CD4-positive, alpha-beta T cell treated with Interleukin-15 for 1 hour (primary cell): ENCODE measurements around the gene NSMF.
"Not testable (repeated sequence)": the region's sequence is repeated elsewhere in the genome, so short reads cannot be mapped to it uniquely, and the experiment has no call there.

Experiments used
- DNase-seq: peaks from one replicate; pipeline ENCODE4 v3.0.0-alpha.2; 2020

NSMF gene

DNA sequence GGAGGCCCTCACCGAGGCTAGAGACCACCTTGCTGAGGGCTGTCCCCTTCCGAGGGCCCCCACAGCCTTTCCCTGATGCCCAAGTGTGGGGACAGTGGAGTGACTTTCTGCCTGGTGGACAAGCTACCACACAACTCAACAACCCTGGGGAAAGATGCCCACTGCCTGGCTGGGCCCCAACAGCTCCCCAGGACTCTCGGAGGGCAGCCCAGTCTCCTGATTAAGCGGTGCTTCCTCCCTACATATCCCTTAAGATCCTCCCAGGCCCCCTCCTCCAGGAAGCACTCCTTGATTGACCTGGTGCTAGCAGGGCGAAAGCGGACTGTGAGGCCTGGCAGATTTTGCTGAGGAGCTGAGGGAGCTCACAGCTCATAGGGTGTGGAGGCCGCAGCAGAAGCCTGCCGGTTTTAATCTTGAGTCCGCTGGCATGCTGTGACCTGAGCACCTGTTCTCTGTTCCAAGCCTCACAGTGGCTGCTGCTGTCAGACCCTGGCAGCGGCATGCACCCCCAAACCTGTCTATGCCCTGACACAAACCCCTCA lies 2.2 kb downstream of the NSMF start:
- no peak for DNase-seq

DNA sequence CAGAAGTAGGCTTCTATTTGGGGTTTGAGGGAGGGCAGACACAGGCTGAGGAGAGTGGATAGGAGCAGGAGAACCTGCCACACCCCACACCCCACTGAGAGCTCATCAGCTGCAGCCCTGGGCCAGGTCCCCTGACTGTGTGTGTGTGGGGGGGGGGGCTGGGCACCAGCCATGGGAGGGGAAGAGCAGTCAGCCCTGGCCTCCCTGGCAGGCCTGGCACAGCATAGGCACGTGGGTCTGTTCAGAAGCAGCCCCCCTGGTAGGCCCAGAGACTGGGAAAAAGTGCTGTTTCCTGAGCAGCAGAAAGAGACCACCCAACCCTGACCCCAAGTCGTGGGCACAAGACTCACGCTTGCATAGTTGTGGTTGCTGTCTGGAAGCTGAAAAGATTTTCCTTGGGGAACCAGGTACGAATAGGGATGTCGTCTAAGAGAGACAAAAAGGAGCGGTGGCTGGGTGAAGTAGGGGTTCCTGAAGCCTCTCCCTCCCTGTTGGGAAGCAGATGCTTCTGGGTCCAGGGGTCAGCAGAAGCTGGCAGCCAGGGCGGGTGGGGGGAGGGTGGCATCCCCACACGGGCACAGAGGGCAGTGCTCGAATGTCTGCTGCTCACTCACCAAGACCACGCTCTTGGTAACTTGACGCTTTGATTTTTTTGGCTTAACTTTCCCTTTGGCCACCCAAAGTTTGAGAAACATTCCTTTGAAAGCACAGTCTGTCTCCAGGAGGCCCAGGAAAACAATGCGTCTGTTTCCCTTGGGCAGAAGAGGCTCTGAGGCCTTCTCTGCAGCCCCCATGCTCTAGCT lies 2.9 kb downstream of the NSMF start:
- no peak for DNase-seq

DNA sequence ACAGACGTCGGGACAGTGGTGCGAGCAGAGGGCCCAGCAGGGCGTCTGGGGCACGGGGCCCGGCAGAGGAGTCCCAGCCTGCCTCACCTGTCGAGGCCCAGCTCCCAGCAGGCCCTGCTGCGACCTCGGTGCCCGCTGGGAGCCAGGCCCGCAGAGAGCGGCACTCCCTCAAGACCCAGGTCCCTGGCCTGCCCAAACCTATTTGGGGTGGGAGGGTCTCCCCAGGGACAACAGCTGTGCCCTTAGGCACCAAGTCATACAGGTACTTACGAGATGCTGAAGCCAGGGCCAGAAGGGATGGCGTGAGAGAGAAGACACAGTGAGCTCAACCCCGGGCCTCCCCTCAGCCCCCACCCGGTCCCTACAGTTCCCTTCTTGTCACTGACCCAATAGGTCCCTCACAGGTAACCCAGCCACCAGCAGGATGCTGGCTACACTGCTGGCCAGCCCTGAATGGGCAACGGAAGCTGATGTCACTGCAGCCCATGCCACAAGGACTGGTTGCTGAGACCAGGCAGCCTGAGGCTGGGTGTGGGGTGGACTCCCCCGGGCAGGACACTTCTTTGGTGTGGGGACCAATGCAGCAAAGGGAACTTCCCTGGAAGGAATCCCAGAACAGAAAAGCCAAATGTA lies 3.7 kb downstream of the NSMF start:
- no peak for DNase-seq

DNA sequence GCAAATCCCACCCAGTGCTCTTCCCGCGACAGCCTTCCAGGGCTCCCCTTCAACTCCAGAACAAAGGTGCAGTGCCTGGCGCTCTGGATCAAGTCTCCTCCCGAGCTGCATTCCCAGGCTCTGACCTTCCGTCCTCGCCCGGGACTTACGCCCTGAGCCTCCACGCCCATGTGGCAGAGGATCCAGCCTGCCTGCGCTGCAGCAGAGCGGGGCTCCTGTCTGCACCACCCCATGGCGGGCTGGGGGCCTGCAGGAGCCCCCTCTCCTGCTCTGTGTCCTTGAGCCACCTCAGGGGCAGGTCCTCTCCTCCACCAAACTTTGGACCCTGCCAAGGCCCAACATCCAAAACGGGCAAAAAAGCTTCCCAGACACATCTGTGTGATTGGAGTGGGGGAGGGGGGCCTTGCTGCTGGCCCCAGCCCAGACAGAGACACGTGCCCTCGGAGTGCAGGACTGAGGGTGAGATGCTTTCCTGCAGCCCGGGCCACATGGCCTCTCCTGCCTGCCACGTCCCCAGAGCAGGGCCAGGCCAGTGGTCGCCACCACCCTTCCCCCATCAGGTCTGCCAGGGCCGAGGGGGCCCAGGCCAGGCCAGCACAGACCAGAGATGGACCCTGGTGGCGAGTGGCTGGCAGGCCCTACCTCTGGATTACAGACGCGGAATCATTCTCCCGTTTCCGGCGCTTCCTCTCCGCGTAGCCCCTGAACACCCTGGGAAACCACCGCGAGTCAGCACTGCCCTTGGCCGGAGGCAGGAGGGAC lies 4.4 kb downstream of the NSMF start:
- no peak for DNase-seq

DNA sequence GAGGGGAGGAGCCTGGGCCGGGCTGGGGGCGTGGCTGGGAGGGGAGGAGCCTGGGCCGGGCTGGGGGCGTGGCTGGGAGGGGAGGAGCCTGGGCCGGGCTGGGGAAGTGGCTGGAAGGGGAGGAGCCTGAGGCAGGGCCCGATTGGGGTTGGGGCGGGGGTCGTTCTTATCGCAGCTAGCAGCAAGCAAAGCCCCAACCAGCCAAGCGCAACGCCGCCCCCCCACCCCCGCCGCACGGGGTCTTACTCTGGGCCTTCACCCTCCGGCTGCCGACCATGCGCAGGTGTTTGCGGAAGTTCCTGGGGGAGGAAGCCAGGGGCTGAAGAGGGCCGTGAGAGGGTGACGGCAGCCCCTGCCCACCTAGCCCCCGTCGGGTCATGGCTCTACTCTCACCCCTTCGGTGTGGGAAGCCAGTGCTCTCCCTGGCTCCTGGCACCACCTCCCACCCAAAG lies 5.0 kb downstream of the NSMF start:
- DNase-seq: peak; percentile 62

DNA sequence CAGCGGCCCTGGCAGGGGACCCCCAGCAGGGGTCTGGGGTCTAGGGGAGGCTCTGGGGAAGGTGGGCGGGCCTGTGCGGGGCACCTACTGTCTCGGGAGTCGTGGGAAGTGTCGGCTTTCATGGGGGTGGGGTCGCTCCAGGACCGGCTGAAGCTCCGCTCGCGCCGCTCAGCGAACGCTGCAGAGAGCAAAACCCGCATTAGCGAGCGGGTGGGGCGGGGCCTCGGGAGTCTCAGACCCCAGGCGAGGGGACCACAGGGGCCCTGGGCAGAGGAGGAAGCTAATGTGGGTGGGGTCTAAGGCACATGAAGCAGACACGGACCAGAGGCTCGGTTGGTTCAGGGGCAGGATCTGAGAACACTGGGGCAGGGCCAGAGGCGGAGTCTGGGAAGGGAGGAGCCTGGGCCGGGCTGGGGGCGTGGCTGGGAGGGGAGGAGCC lies 5.5 kb downstream of the NSMF start:
- peak; percentile 81 for DNase-seq

DNA sequence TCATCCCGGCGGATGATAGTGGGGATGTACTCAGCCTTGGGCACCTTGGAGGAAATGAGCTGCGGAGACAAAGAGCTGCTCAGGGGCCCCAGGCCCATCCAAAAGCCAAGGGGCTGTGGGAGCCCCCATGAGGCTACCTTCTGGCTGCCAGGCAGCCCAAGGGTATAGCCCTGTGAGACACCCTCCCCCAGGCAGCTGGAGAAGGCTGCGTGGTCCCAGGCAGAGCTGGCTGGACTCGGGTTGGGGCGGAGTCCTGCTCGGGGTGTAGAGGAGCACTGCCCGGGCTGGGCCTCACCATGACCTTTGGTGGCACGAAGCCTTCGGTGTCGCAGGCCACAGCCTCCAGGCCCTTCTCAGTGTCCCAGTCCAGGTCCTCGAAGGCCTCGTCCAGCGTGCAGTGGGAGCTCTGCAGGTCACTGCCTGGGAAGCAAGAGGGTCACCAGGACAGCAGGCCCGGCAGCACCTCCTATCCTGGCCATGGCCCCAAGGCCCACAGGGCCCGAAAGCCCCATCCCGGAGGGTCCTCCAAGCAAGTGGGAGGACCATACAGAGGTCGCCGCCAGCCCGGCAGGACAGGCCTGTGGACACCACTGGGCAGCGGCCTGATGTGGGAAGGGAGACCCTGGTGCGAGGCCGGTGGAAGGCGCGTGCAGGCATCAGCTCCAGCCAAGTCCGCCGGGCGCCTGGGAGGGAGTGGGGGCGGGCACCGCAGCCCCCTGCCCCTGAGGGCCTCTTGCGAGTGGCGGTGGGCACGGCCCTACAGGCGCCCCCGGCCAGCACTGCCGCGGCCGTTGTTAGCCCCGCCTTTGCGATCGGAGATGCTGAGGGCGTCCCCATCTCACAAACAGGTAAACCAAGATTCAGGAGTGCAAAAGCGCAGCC lies 6.1 kb downstream of the NSMF start:
- DNase-seq: no peak

DNA sequence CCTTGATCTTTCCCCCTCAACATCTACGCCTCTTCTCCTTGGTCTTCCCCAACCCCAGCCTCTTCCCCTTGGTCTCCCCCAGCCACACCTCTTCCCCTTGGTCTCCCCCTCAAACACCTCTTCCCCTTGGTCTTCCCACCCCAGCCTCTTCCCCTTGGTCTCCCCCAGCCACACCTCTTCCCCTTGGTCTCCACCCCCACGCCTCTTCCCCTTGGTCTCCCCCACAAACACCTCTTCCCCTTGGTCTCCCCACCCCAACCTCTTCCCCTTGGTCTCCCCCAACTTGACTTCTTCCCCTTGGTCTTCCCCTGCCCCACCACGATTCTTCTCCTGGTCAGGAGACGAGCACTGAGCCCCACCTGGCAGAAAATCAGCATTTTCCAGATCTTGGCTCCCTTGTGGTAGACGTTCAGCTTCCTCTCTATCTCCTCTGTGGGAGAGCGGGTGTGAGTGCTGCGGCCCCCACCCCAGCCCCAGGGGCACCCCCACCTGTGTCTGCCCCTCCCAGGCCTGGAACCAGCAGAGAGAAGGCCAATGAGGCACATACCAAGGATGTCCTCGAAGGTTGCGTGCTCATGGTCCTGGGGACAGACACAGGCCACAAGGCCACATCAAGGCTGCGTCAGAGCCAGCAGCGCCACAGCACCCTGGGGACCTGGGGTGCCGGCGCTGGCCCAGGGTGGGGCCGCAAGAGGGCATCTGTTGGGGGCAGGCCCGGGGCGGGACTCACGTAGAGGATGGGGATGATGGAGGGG lies 7.0 kb downstream of the NSMF start:
- DNase-seq: no peak

DNA sequence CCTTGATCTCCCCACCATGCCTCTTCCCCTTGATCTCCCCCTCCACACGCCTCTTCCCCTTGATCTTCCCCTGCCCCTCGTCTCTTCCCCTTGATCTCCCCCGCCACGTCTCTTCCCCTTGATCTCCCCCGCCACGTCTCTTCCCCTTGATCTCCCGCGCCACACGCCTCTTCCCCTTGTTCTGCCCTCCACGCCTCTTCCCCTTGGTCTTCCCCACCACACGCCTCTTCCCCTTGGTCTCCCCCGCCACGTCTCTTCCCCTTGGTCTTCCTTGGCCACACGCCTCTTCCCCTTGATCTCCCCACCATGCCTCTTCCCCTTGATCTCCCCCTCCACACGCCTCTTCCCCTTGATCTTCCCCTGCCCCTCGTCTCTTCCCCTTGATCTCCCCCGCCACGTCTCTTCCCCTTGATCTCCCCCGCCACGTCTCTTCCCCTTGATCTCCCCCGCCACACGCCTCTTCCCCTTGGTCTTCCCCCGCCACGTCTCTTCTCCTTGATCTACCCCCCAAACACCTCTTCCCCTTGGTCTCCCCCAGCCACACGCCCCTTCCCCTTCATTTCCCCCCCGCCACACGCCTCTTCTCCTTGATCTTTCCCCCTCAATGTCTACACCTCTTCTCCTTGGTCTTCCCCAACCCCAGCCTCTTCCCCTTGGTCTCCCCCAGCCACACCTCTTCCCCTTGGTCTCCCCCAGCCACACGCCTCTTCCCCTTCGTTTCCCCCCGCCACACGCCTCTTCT lies 7.7 kb downstream of the NSMF start:
- not testable (repeated sequence) for DNase-seq

DNA sequence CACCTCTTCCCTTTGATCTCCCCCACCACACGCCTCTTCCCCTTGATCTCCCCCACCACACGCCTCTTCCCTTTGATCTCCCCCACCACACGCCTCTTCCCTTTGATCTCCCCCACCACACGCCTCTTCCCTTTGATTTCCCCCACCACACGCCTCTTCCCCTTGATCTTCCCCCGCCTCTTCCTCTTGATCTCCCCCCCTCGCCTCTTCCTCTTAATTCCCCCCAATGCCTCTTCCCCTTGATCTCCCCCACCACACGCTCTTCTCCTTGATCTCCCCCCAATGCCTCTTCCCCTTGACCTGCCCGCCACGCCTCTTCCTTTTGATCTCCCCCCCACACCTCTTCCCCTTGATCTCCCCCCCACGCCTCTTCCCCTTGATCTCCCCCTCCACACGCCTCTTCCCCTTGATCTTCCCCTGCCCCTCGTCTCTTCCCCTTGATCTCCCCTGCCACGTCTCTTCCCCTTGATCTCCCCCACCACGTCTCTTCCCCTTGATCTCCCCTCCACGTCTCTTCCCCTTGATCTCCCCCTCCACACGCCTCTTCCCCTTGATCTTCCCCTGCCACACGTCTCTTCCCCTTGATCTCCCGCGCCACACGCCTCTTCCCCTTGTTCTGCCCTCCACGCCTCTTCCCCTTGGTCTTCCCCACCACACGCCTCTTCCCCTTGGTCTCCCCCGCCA lies 8.5 kb downstream of the NSMF start:
- DNase-seq: peak; percentile 67

DNA sequence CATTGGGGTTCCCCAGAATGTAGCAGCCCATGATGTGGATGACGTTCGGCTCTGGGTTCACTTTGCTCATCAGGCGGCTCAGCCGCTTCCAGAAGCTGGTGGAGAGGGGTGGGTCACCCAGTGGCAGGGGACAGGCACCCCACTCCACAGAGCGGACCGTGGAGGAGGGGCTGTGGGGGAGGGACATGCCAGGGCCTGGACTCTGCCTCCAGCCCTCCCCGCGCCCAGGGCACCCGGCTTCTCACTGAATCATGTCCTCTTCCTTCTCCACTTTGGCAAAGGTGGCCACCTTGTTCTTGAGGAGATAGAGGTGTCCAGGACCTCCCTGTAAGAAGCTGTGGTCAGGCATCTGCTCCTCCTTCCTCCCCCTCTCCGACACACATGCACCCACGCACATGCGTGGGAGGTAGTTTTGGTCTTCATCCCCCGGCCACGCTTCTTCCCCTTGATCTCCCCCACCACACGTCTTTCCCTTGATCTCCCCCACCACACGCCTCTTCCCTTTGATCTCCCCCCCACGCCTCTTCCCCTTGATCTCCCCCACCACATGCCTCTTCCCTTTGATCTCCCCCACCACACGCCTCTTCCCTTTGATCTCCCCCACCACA lies 9.1 kb downstream of the NSMF start:
- peak; percentile 62 for DNase-seq

DNA sequence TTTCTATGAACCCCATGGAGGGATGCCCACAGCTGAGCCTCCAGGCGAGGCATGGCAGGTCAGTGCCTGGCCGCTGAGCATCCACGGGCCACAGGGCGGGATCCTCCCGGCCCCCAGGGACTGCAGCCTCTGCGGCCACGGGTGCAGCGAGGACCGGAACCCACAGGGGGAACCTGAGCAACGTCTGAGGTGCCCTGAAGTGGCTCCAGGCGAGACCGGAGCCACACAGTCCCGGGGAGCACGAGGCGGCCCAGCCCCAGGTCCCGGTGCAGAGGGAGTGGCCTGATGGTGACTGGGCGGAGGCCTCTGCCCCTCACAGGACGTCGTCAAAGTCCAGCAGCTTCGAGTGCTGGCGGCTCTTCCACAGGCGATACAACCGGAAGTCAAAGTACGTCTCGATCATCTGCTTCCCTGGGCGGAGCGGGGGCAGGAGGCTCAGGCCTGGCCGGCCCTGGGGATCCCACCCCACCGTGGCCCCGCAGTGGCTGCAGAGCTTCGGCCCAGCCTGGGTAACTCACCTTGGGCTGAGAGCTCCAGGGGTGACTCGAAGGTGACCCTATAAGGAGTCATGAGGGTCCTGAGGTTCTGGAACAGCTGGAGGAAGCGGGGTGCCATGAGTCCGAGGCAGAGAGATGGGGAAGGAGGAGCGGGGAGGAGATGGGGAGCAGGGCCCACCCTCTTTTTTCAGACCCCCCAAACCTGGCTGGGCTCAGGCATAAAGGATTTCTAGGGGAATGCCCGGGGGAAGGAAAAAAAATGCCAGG lies 9.9 kb downstream of the NSMF start:
- no peak for DNase-seq

DNA sequence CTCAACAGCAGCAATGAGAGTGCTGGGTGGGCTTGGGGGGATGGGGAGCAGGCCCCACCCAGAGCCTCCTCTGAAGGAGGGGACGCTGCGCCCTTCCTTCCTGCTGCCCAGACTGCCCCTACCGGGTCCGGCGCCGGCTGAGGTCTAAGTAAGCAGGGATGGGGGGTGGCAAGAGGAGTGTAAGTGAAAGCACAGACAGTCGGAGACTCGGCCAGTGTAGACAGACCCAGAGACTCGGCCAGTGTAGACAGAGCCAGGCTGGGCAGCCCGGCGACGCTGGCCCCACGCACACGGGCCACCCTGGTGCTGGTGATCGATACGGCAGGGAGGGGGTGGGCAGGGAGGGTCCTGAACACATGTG lies 10.6 kb downstream of the NSMF start:
- no peak for DNase-seq

DNA sequence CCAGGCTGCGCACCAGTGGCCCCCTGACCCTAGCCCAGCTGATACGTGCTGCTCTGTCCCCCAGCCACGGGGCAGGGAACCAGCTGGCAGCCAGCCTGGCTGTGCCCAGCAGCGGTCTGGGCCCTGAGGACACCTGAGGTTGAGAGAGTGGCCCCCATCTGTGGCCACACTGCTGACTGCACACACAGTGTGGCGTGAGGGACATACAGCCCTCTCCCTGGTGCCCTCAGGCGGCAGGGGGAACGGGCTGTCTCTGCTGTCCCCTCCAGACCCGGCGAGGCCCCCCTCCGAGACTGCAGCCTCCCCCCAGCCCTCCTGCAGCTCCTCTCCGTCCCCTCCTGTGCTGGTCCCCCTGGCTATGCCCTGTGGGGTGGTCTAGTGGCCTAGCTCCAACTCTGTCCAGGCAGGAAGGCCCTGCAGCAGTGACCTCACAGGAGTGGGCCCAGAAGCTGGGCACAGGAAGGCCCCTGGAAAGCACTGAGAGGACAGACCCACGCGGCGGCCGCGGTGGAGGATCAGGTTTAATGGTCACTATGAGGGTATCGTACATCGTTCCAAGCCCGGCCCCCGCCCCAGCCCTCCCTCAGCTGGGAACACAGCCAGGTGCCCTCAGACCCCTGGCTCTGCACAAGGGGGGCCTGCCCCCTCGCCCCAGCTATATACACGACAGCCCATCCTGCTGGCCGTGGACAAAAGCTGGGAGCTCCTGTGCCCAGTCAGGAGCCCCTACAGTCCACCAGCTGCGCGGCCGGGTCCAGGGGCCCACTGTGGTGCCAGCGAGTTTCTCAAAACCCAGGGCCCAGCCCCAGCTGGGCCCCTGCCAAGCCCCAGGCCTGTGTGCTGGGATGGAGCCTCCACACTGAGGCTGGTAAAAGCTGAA lies 11.2 kb downstream of the NSMF start:
- no peak for DNase-seq

DNA sequence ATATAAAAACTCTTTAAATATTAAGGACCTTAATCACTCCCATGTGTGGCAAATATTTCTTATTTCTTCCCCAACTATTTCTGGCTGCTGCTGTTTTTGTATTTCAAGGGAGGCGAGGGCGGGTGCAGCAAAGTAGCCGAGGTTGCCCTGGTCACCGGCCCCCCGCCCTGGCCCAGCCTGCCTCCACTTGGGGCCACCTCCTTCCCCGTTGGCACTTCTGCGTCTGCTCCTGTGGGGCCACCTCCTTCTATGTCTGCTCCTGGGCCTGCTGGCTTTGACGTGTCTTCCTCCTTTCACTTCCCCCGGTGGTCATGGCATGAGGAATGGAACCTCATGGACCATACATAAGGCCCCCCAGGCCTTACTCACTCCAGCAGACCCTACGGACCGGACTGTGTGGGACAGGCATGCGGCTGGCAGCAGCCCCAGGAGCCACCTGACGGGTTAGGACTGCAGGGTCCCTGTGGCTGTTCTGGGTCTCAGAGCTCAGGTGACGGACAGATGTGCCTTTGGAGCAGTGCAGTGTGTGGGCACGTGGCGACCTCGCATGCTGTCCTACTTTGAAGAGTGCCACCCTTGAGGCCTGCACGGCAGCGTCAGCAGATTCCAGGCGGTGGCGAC lies 12.2 kb downstream of the NSMF start:
- DNase-seq: peak; percentile 58

DNA sequence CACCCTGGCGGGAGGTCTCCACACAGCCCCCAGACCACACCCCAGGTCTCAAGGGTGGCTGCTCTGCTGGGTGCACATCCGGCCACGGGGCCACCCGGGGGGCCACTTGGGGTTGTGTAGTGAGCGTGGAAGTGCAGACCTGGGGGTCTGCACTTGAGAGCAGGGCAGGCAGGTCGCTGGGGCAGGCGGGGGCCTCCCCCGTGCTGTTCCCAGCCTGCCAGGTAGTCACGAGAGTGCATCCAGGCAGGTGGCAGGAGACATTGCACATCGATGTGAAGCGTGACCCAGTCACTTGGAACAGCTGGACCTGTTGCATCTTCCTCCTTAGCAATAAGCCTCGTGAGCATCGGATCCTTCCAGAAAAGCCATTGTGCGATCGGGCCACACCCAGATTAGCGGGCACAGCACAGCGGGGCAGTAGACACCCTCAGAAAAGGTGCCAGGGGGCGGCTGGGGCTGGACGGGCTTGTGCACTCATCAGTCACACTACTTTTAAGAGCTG lies 13.2 kb downstream of the NSMF start:
- DNase-seq: peak; percentile 16

DNA sequence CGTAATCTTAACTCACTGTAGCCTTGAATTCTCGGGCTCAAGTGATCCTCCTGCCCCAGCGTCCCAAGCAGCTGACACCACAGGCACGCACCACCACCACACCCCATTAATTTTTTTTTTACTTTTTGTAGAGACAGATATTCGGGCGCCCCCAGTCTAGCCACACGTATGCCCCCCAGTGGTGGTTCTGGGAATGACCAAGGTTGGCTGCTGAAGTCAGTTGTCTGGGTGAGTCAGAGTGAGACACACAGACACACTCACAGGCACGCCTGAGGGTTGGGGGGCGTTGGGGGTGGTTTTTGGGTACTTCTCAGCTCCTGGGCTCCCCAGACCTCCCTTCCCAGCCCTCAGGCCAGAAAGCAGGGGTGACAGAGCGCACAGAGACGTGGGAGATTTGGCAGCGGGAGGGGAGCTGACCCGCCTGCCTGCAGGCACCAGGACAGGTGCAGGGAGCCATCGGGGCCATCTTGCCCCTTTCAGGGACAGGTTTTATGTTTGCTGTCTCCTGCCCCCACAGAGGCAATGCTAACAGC lies 13.8 kb downstream of the NSMF start:
- DNase-seq: peak; percentile 85
